Measurements from ENCODE around the gene VCX3A.

GRCh38 chrX:6568031-6568430, 33.1 kb upstream of the VCX3A start:
- TF ChIP-seq, protein P1, sequence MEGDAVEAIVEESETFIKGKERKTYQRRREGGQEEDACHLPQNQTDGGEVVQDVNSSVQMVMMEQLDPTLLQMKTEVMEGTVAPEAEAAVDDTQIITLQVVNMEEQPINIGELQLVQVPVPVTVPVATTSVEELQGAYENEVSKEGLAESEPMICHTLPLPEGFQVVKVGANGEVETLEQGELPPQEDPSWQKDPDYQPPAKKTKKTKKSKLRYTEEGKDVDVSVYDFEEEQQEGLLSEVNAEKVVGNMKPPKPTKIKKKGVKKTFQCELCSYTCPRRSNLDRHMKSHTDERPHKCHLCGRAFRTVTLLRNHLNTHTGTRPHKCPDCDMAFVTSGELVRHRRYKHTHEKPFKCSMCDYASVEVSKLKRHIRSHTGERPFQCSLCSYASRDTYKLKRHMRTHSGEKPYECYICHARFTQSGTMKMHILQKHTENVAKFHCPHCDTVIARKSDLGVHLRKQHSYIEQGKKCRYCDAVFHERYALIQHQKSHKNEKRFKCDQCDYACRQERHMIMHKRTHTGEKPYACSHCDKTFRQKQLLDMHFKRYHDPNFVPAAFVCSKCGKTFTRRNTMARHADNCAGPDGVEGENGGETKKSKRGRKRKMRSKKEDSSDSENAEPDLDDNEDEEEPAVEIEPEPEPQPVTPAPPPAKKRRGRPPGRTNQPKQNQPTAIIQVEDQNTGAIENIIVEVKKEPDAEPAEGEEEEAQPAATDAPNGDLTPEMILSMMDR (conservative IDR thresholded peaks at IDR 0.05 in 1 of 2, IDR thresholded peaks at IDR 0.05 in 1 of 2; ENCODE audit: low read depth in 1 of 2, low read length in 2 of 2), result no peak
- no peak for TF ChIP-seq EZH2 (IDR thresholded peaks at IDR 0.05; ENCODE audit: low read length, missing control alignments)
